ENCODE measurements around the gene UBASH3A.
"Not testable (repeated sequence)": the region's sequence is repeated elsewhere in the genome, so short reads cannot be mapped to it uniquely, and the experiment has no call there.

UBASH3A gene

DNA sequence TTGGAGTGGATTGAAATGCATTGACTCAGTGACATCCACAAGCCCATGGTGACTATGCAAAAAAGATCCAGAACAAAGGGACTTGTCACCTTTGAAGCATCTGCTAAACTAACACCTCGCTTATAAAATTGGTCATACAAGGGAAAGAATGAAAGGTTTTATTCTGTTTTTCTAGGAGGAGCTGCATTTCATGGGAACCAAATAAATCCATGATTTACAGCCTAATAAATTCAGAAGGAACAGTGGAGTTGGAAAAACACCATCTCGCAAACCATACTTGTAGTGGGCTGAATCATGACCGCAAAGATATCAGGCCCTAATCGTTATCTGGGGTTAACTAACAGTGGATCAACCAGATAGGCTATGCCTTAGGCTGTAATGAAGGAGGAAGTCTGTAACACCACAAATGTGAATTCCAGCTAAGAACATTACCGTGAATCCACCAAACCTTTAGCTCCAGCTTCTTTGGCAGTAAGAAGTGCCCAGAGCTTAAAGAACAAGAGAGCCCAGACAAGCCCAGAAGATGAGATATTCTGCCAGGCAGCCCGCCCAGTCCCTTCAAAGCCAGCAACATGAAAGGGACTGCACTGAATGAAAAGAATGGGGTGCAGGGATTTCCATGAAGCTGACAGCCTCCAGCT is 64.9 kb downstream of the UBASH3A start:
- DNase-seq (ENCODE audit: low spot score): no peak

- DNase-seq (ENCODE audit: low spot score): no peak
Observed at GRCh38 chr21:42469272-42469671, 65.6 kb downstream of the UBASH3A start.

DNA sequence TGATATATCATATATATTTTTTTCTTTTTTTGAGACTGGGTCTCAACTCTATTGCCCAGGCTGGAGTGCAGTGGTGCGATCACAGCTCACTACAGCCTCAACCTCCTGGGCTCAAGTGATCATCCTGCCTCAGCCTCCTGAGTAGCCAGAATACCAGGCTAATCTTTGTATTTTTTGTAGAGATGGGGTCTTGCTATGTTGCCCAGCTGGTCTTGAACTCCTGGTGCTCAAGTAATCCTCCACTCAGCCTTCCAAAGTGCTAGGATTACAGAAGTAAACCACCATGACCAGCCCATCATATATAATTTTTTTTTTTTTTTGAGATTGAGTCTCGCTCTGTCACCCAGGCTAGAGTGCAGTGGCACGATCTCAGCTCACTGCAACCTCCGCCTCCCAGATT is 66.0 kb downstream of the UBASH3A start:
- DNase-seq (ENCODE audit: low spot score): not testable (repeated sequence)

DNA sequence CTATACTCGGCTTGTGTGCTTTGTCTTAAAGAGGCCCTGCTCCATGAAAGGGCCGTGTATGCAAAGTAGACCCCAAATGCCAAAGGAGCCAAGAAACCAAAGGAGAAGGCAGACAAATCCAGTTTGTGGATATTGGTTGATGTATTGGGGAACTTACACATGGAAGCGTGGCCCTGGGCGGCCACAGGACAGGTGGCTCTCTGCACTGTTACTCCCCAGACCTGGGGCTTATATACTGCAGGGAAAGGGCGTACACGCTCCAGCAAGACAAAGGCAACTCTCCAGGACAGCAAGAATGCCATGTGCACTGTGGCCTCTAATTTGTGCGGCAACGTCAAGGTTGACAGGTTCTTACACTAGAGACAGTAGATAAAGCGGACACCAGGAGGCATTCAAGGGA is 67.5 kb downstream of the UBASH3A start:
- no peak for DNase-seq (ENCODE audit: low spot score)

- no peak for DNase-seq (ENCODE audit: low spot score)
Observed at GRCh38 chr21:42471716-42472330, 68.1 kb downstream of the UBASH3A start.

DNA sequence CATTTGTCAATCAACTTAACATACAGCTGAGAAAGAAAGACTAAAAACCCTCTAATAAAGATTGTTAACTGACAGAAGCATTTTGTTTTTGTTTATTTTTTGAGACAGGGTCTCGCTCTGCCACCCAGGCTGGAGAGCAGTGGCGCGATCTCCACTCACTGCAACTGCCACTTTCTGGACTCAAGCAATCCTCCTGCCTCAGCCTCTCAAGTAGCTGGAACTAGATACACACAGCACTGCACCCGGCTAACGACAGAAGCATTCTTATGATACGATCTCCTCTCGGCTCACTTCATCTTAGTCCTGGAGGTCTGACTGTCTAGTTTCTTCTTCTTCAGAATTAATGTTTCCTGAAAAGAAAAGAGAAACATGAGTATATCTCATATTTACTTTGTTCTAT is 68.8 kb downstream of the UBASH3A start:
- DNase-seq (ENCODE audit: low spot score): no peak

DNA sequence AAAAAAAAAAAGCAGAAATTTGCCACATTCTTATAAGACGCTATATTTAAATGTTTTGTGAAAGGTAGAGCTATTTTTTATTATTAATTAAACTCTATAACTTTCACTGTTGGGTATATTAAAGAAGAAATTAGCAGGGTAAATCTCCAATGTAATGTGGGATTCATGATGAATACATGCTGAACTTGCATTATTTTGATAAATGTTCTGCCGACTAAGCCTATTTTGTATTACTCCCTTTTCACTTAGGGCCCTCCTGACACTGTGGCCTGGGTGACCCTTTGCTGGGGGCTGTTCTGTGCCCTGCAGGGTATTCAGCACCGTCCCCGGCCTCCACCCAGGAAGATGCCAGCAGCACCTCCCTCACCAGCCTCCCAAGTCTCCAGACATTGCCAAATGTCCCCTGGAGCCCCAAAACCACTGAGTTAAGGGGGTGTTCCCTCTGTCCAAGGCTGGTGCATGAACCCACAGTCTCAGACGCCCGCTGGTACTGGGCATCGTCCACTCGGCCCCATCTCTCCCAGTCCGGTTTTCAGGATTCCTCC is 69.9 kb downstream of the UBASH3A start:
- no peak for DNase-seq (ENCODE audit: low spot score)

DNA sequence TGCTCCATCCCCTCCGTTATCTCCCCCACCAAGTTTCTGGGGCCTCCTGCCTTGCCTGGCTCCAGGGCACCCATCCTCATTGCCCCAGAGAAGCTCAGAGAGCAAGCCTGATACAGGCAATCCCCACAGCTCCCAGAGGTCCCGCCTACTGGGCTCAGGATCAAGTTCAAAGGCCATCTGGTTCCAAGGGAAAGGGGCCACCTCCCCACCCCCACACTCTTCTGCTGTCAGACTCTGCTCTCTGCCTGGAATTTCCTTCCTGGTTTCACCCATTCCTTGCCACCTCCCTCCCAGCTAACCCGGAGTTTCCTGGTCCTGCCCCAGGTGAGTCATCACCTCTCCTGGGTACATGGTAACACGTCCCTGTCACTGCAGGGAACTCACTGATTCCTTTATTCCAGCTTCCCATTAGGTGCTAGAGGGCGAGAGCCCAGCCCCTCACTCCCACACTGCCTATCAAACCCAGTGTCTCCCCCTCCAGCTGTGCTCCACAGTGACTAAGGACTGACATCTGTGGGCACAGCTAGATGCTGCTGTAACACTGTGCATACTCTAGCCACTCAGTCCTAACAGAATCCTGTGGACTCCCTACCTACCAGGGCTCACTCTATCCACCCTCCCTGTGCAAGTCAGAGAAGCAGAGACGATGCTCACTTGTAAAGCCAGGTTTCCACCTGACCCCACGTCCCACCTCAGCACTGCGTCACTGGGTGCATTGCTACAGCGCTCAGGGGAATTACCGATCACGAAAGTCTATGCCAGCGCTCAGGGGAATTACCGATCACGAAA is 70.5 kb downstream of the UBASH3A start:
- DNase-seq (ENCODE audit: low spot score): no peak

GRCh38 chr21:42475036-42475435 is 71.3 kb downstream of the UBASH3A start:
- DNase-seq (ENCODE audit: low spot score): no peak

- no peak for DNase-seq (ENCODE audit: low spot score)
Observed at GRCh38 chr21:42475526-42476387, 72.1 kb downstream of the UBASH3A start.

DNA sequence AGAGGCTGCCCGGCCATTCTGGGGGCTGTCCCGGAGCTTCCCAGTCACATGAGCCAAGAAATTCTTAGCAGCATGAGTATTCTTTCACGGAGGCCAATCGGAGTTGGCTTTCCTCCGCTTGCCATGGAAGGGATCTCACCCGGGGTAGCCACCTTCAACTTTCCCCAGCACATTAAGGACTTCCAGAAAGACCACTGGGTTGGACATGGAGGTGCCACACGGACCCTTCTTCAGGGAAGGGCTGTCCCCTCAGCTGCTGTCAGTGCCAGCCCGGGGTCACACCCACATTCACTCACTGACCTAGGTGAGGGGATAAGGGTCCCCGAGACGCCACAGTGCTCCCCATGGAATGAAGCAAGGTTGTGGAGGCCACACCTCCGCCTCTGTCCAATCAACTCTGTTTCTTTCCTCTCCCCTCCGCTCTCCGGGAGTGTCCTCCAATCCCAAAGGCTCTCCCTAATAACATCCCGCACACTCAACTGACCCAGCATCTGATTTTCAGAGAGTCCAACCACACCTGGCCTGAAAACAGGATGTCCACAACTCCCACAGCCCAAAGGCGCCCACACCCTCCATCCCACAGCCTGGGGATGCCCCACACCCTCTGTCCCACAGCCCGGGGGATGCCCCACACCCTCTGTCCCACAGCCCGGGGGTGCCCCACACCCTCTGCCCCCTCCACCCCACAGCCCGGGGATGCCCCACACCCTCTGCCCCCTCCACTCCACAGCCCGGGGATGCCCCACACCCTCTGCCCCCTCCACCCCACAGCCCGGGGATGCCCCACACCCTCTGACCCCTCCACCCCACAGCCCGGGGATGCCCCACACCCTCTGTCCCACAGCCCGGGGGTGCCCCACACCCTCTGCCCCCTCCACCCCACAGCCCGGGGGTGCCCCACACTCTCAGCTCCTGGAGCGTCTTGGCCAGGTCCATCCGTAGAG is 73.0 kb downstream of the UBASH3A start:
- no peak for DNase-seq (ENCODE audit: low spot score)

GRCh38 chr21:42478504-42478903 is 74.8 kb downstream of the UBASH3A start:
- DNase-seq (ENCODE audit: low spot score): no peak

DNA sequence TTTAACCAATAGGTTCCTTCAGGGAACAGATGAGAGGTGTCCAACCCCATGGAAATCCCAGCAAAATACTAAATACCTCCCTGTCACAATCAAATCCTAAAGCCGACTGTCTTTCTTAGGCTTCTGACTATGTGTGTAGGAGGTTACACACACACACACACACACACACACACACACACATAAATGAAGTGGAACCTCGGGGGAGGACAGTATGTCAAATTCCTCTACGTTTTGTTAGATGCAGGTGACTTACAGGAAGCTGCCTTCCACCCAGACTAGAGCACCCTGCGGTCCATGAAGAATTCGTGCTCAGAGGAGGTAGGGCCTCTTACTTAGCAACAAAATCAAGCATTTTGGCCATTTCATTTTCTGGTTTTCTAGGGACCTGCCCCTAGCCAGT is 75.9 kb downstream of the UBASH3A start:
- no peak for DNase-seq (ENCODE audit: low spot score)

DNA sequence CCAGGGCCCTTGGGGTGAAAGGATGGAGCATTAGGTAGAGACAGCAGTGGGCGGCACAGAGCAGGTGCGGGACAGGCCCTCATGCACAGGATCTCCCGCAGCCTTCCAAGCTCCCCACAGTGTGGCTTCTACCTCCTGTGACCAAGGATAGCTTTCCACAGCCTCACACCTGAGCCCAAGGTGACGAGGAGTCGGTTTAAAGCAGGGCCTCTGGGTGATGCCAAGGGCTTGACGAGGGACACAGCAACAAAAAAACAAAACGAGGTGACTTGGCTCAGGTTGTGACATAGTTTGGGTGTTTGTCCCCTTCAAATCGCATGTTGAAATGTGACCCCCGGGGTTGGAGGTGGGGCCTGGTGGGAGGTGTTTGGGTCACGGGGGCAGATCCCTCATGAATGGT is 77.0 kb downstream of the UBASH3A start:
- no peak for DNase-seq (ENCODE audit: low spot score)

DNA sequence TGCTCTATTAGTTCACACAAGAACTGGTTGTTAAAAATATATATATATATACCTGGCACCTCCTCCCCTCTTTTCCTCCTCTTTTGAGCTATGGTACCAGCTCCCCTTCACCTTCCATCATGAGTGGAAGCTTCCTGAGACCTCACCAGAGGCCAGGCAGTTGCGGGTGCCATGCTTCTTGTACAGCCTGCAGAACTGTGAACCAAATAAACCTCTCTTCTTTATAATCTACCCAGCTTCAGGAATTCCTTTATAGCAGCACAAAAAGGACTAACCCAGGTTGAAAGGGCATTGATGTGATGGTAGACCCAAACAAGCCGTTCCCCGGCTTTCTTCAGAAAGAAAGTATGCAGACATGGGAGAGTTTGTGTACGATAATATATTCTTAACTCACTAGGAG is 77.5 kb downstream of the UBASH3A start:
- no peak for DNase-seq (ENCODE audit: low spot score)

GRCh38 chr21:42484966-42485365 is 81.3 kb downstream of the UBASH3A start:
- DNase-seq (ENCODE audit: low spot score): no peak

DNA sequence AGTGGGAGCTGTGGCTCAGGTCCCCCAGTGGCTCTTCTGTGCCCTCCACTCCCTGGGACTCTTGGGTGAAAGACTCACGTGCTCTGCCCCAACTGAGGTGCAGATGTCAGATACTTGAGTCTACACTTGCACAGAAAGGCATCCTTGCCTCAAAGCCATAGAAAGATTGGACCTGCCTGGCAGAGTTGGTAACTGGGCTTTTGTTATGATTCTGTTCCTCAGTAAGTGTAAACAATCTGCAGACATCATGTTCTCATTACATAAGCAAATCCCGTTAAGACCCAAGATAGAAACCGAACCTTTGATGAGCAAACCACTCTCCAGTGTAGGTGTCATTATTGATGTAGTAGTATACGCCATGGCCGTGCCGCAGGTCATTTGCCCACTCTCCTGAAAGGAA is 82.4 kb downstream of the UBASH3A start:
- no peak for DNase-seq (ENCODE audit: low spot score)

- no peak for DNase-seq (ENCODE audit: low spot score)
Observed at GRCh38 chr21:42486531-42486930, 82.8 kb downstream of the UBASH3A start.

DNA sequence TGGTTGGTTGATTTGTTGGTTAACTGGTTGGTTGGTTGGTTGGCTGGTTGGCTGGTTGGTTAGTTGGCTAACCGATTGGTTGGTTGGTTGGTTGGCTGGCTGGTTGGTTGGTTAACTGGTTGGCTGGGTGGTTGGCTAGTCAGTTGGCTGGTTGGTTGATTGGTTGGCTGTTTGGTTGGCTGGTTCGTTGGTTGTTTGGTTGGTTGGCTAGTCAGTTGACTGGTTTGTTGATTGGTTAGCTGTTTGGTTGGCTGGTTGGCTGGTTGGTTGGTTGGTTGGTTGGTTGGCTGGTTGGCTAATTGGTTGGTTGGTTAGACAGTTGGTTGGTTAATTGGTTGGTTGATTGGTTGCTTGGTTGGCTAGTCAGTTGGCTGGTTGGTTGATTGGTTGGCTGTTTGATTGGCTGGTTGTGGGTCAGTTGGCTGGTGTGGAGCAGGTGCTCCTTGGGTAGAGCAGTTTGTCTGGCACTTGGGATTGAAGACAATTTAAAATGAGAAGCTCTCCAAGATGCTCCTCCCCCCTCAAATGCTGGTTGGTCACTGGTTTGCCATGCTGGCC is 85.4 kb downstream of the UBASH3A start:
- no peak for DNase-seq (ENCODE audit: low spot score)

- no peak for DNase-seq (ENCODE audit: low spot score)
Observed at GRCh38 chr21:42489991-42490390, 86.3 kb downstream of the UBASH3A start.

- no peak for DNase-seq (ENCODE audit: low spot score)
Observed at GRCh38 chr21:42490720-42491119, 87.0 kb downstream of the UBASH3A start.
